Ramos (cell line): ENCODE results near the gene PHLDB2.
"Not testable (repeated sequence)": the region's sequence is repeated elsewhere in the genome, so short reads cannot be mapped to it uniquely, and the experiment has no call there.

Experiments
- in situ Hi-C: fragments of 300-500 bp; cut with MboI; formaldehyde crosslinking; loops from one replicate; pipeline ENCODE4 v1.14.3; 2022; ENCODE audit warnings: low sequenced_read_pairs; ENCODE audit not compliant: unreplicated experiment

Gene PHLDB2

DNA sequence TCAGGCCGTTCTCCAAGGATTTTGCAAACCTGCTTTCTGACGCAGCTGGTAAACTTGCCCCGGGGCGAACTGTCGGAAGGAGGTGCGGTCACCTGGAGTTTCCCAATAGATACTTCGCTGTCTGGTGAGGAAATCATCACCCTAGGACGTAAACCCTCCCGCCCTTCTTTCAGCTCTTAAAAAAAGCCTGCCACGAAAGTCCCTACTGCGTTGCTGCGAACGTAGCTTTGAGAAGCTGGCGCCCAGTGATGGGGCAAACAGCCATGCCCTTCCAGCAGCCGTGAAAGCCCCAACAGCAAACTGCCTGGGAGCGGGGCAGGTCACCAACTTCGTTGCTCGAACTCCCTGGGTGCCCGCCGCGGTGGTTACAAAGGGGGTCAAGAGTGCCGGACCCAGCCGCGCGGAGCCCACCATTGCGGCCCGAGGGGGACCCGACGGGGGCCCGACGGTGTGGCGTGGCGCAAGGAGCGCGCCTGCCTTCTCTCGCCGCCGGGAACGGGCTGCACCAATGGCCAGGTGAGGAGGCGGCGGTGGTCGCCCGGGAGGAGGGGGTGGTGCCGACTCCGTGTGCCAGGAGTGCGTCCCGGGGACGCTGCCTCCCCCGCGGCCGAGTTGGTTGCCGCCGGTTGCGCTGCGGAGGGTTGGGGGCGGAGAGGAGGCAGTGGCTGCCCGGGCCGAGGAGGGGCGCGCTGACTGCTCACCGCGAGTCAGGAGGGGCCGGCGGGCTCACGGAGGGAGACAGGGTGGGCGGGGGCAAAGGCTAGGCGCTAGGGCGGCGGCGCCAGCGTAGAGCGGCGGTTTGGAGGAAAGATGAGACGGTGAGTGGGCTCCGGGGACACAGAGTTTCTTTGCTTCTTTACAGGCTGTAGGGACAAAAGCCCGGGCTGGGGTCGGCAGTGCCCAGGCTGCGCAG lies at the start of gene PHLDB2:
PHLDB2 (plus strand) TSS at position 205 of the 913 bp plus-strand sequence. CDS start 24,813 bp downstream, outside the sequence.
- in situ Hi-C loops: no loop called here

DNA sequence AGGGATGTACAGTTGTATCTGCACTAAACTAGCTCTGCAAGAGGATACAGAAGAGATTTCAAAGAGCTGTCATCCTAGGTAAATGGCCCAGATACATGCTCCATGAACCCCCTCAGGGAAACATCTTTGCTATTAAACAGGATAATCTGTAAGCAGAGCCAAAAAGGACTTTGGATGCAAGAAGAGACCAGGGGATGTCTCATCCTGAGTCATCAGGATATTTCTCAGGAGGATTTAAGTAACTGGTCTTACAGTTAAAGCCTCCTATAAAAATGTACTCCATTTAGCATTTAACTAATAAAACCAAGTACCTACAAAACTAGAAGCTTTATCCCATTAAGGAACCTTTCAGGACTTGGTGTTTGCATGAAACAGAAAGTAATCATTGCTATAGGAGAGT lies 48.2 kb upstream of the PHLDB2 start:
- in situ Hi-C loops: no loop called here

DNA sequence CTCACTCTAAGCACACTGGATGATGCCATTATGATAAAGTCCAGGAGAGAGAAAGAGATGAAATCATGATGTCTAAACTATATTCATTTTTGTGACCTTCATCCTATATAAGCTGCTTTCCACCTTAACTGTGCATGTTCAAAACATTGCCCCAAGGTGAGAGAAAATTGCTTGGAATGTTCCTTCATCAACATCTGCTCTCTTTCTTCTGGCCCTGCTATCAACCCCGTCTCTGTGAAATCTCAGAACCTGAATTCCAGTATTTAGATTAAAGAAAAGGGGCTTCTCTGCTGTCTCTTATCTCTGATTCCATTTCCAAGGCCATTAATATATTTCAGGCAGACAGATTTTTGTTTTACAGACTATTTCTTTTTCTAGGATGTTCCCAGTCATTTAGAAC lies 47.3 kb upstream of the PHLDB2 start:
- in situ Hi-C loops: no loop called here

DNA sequence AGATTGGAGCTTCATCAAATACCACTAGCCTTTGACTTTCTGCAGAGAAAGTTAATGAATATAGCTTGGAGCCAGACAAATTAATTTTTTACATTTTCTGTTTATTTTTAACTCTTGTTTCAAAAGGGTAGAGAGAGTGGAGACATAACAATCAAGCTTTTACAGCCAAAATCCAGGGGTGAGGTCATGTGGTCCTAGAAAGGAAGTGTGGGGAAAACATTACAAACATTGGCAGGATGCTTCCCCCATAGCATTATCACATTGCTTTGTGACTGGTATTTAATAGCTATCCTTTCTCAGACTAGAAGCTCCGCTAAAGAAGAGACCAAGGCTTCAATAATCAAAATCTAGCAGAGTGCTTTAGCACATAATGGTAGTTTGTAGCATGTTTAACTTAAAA lies 46.4 kb upstream of the PHLDB2 start:
- in situ Hi-C loops: no loop called here

DNA sequence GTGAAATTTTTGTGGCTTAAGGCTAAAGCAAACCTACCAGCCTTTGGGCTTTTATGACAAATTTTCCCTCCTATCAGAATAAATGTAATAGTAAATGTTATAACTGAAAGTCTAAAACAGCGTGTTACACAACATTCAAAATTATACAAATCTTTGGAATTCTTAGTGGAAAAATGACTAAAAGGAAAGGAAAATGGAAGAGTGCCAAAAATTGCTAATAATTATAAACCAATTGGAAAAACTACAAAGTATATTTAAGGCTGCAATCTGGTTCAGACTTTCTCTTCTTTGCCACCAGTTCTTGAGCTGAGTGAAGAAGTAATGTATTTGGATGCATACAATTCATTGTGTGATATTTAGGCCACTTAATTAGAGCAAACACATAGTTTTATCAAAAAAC lies 45.6 kb upstream of the PHLDB2 start:
- in situ Hi-C loops: no loop called here

DNA sequence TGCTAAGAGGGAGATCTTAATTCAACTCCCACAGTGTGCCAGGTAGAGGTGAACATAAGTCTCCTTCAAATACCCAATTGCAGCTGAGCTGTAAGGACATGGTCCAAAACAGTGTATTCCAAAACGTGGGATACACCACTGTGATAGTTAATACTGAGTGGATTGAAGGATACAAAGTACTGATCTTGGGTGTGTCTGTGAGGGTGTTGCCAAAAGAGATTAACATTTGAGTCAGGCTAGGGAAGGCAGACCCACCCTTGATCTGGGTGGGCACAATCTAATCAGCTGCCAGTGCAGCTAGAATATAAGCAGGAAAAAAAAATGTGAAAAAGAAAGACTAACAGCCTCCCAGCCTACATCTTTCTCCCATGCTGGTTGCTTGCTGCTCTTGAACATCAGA lies 45.1 kb upstream of the PHLDB2 start:
- in situ Hi-C loops: no loop called here

DNA sequence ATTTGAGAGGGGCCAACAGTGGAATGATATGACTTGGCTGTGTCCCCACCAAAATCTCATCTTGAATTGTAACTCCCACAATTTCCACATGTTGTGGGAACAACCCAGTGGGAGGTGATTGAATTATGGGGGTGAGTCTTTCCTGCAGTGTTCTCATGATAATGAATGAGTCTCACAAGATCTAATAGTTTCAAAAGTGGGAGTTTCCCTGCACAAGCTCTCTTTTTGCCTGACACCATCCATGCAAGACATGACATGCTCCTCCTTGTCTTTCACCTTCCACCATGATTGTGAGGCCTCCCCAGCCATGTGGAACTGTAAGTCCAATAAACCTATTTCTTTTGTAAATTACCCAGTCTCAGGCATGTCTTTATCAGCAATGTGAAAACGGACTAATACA lies 42.3 kb upstream of the PHLDB2 start:
- in situ Hi-C loops: not testable (repeated sequence)

DNA sequence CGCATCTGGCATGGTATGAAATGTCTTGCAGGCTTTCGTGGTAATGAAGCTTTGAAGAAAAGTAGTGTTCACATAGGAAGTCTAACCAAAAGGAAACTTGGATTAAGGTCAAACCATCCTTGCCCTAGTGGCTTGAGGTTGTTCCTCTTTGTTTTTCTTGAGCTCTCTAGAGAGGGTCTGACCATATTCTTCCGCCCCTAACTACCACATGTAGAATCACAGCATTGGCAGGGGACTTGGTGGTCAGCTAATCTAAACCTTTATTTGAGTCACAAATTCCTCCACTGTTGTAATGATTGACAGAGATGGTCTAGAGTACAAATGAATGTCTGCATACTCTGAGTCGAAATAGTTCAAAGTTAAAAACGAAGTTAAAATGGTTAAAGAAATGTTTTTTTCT lies 39.1 kb upstream of the PHLDB2 start:
- in situ Hi-C loops: no loop called here

DNA sequence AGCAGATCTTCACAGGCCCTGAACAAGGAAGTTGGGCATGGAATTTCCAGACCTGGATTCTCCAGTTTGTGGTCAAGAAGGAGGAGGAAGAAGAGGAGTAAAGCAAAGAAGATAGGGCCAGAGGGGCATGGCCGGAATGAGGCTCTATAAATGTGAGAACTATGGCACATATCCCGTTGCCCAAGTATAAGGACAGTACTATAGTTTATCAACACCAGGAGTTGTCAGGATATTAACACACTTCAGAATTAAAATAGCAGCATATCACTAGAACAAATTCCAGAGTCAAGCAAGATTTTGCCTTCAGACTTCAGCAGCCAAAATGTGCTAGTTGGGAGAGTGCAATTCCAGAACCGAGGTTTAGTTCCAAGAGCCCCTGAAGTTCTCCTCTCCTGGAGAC lies 38.4 kb upstream of the PHLDB2 start:
- in situ Hi-C loops: no loop called here

DNA sequence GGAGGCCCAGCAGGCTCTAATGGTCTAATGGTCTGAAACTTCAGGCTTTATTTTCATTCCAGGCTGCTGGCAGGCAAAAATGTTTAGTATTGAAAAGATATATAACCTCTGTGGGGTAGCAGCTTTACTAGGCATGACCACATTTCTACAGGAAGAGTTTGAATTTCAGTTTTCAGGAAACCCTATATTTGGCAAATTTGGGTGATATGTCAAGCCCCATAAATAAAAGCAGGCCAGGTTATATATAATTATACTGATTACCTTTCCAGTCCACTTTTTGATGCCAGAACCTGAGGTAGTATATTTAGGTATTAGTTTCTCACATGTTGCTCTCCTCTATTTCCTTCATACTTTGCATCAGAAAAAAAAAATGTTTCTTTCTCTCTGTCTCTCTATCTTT lies 37.2 kb upstream of the PHLDB2 start:
- in situ Hi-C loops: no loop called here

DNA sequence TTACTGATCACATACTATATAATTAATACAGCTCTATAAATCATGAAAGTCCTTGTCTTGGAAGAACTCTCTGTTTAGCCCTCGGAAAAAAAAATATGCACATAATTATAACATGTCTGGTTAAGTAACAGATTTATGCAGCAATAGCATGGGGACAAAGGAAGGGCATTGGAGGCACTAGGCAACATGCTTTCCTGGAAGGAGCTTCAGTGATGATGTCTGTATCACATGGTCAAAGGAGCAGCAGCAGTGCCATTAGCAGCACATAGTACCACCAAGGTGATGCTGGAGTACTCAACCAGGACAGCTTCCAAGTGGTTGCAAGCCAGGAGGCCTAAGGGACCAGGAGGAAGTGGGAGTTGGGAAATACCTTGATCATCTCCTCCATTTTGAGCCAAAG lies 36.3 kb upstream of the PHLDB2 start:
- in situ Hi-C loops: no loop called here

DNA sequence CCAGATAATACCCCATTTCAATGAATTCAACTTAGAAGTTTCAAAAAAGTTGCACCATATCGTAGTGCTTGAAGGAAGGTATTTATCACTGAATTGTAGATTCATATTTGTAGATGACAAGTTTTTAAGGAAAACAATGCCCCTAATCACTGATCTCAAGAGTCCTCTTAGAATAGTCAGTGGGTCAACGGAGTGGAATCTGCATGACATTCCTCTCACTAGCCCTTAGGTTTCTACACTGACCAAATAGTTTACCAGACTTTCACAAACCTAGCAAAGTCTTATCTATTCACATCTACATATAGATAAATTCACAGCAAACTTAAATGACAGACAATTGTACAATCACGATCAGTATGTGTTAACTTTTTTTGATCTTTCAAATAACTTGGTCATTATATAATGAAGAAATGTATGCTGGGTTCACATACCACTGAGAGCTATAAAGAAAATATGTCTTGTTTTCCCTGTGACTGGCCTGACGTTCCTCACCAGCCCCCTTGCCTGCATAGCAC lies 35.7 kb upstream of the PHLDB2 start:
- in situ Hi-C loops: no loop called here

DNA sequence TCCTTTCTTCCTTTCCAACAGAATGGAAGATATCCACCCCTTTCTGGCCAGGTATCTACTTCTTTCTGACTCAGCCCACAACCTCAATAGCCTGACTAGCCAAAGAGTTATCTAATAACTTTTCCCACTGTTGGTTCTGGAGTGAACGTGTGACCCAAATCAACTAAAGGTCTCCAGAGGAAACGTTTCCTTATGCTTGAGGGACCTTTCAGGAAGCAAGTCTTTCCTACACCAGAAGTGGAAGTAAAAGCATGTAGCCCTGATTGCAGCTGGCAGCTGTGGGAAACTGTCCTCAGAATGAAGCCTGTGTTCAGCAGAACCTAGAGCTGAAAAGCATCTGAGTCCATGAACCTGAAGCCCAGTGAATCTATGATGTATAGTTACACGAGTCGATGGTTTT lies 34.7 kb upstream of the PHLDB2 start:
- in situ Hi-C loops: no loop called here

DNA sequence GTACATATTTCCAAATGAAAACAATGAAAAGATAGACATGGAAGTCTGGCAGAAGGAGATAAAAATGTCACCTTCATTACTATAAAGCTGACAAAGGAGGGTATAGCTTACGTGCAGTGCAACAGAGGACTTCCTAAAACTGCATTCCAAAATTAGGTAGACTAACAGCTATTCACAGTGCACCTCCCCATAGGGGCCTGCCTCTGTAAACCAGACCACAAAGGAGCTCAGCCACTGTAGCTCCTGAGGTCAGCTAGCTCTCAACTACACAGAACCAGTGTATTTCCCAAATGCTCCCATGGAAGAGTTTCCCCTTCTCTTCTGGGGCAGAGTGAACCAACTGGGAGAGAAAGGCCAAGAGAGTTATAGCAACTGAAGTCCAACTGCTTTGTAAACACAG lies 31.2 kb upstream of the PHLDB2 start:
- in situ Hi-C loops: no loop called here

DNA sequence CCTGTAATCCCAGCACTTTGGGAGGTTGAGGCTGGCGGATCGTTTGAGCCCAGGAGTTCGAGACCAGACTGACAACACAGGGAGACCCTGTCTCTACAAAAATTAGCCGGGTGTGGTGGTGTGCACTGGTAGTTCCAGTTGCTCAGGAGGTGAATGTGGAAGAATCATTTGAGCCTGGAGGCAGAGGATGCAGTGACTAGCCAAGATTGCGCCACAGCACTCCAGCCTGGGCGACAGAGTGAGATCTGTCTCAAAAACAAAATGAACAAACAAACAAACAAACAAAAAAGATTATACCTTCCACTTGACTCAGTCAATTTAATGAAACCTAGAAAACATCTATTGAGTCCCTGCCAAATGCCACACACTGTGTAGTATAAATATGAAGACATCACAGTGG lies 30.5 kb upstream of the PHLDB2 start:
- in situ Hi-C loops: no loop called here

DNA sequence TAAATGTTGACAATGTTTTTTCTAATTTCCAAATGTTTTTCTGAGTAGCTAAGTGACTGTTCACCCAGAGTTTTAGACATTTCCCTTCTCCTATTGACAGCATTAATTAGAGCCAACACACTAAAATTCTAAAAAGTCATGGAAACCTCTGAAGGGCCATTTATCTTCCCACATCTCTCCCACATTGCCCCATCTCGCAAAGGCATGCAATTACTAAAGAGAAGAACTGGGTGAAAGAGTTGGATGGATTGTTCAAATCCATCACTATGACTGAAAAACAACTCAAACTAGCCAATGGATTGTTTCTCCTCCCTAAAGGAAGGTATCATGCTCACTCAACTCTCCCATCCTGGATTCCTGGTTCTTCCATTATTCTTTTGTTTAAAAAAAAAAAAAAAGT lies 30.0 kb upstream of the PHLDB2 start:
- in situ Hi-C loops: no loop called here

DNA sequence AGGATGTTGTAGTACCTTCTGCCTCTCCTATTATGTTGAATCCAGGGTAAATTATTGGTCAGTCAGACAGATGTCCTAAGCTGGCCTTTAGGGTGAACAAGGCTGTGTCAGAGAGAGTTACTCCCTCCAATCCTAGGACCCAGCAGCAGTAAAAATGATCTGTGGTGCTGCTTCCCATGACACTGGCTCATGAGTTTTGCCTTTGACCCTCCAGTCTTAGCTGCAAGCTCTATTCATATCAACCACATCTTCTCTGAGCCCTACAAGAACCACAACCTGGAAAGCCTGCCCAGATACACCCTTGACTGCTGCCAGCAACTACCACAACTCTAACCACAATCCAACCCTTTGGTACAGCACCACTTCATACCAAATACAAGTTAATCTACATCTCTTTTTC lies 27.2 kb upstream of the PHLDB2 start:
- in situ Hi-C loops: no loop called here

DNA sequence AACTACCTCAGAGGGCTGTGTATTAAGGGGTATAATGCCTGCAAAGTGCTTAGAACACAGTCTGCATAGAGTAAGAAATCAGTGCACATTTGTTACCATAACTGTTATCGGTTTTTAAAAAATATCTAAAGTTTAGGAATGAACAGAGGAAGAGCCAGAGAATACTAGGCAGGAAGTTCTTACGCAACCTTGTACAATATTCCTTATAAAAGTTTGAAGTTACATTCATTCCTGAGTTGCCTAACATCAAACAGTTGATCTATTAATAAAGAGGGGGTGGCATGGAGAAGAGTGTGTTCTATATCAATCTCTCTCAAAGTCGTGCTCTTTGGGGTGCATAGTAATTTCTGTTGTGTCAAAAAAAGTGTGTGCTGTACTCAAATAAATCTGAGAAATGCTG lies 22.0 kb upstream of the PHLDB2 start:
- in situ Hi-C loops: no loop called here

DNA sequence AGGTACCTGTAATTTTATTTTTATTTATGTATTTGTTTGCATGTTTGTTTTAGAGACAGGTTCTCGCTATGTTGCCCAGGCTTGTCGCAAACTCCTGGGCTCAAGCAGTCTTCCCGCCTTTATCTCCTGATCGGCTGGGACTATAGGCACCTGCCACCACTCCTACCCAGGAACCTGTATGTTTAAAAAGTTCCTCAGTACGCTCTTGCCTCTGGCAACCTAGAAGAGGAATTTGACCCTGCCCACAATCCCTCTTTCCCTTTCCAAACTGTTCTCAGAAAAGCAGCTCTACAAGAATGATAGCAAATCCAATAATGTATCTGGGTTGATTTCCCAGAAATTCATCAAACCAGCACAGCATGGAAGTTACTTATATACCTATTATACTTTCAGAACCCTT lies 20.9 kb upstream of the PHLDB2 start:
- in situ Hi-C loops: no loop called here

DNA sequence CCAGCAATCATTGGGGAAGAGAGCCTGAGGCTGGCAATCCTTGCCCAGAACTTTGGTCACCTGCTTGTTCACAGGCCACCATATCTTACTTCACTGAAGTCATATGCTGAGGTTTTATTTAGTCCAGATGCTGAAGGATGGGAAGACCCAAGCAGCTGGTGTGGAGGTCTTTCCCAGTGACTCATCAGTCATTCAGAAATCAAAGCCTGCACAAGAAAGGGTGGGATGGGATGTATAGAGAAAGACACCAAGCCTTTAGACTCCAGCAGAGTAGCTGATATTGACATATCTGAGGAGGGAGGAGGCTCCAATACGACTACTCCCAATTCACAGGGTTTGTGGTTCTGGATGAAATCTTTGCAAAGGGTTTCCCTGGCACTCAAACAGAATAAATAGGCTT lies 13.0 kb upstream of the PHLDB2 start:
- in situ Hi-C loops: no loop called here

DNA sequence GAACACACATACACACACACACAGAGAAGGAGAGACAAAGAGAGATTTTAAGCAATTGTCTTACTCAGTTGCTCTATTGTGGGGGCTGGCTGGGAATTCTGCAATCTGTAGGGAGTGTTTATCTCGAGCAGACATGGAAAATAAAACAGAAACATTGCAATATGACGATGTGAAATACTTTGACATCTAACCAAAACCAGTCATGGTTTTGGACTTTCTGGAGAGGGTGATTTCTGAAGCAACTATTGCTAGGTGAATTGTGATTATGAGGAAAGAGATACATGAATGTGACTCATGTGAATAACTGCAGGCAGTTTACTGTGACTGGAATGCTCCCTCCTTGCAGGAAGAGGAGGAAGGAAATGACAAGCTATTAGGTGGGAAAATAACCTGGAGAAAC lies 12.3 kb upstream of the PHLDB2 start:
- in situ Hi-C loops: no loop called here

DNA sequence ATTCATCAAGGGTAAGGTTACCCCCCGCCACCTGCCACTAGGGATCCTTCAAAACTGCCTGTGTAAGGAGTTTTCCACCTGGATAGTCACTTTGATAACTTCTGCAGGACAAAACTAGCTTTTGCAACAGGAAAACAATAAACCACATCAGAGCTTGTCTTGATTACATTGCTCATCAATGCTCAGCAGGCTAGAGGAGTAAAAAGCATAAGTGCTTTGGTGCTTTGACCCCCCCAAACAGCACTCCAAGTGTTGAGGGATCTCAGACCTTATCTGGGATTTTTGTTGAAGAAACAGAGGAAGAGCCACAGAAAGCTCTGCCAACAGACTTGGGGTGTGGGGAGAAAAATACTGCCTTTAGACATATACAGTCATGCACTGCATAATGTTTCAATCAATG lies 10.8 kb upstream of the PHLDB2 start:
- in situ Hi-C loops: no loop called here
